WTC11 (cell line): ENCODE data around the gene TVP23A.

Experiments used
- CREB1 ChIP-seq: sonication (generic); formaldehyde crosslinking; IDR thresholded peaks from 2 replicates; pipeline ENCODE4 v1.8.0; 2023; ENCODE audit warnings: mild to moderate bottlenecking, missing genetic modification reagents
- ETV6 ChIP-seq: sonication (generic); formaldehyde crosslinking; IDR thresholded peaks from 2 replicates; pipeline ENCODE4 v1.8.1; 2022; ENCODE audit warnings: mild to moderate bottlenecking, missing genetic modification reagents
- JAZF1 ChIP-seq: fragments of 250-450 bp; sonication (Bioruptor Pico); IDR thresholded peaks from 2 replicates; pipeline ENCODE4 v1.9.0; 2021; ENCODE audit warnings: moderate library complexity, mild to moderate bottlenecking, inconsistent platforms
- JUN ChIP-seq: sonication (generic); formaldehyde crosslinking; IDR thresholded peaks from 2 replicates; pipeline ENCODE4 v1.8.0; 2023; ENCODE audit warnings: mild to moderate bottlenecking, missing genetic modification reagents
- RORB ChIP-seq: fragments of 250-450 bp; sonication (Bioruptor Pico); IDR thresholded peaks from 2 replicates; pipeline ENCODE4 v1.9.0; 2021; ENCODE audit warnings: mild to moderate bottlenecking
- SP1 ChIP-seq: sonication (generic); formaldehyde crosslinking; conservative IDR thresholded peaks from 2 replicates; pipeline ENCODE4 v1.8.1; 2022; ENCODE audit warnings: missing genetic modification reagents
- ZNF416 ChIP-seq: fragments of 250-450 bp; sonication (Bioruptor Pico); IDR thresholded peaks from 2 replicates; pipeline ENCODE4 v1.9.0; 2021; ENCODE audit warnings: mild to moderate bottlenecking, inconsistent platforms
- TF ChIP-seq, protein P1 (sequence below): sonication (generic); formaldehyde crosslinking; IDR thresholded peaks from 2 replicates; pipeline ENCODE4 v1.8.1; 2022; ENCODE audit warnings: low read depth, mild to moderate bottlenecking, moderate library complexity, missing genetic modification reagents, borderline replicate concordance

DNA sequence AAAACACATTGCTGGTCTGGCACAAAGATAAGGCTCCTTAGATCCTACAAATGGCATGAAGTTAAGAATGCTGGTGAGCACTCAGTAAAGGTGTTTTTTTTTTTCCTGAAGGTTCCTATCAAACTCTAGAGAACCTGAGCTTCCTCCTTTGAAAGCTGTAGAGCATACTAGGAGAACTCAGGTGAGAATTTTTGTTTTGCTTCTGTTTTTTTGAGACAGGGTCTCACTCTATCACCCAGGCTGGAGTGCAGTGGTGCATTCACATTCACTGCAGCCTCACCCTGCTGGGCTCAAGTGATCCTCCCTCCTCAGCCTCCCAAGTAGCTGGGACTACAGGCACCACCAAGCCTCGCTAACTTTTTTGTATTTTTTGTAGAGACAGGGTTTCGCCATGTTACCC, 37.4 kb upstream of the TVP23A start:
- TF ChIP-seq ETV6 (CRISPR knock-in tag) (no peak), CREB1 (no peak), JUN (no peak), SP1 (CRISPR knock-in tag) (no peak), ZNF416 (CRISPR knock-in tag) (no peak), RORB (CRISPR knock-in tag) (no peak), JAZF1 (CRISPR knock-in tag) (no peak)
- TF ChIP-seq, protein P1, sequence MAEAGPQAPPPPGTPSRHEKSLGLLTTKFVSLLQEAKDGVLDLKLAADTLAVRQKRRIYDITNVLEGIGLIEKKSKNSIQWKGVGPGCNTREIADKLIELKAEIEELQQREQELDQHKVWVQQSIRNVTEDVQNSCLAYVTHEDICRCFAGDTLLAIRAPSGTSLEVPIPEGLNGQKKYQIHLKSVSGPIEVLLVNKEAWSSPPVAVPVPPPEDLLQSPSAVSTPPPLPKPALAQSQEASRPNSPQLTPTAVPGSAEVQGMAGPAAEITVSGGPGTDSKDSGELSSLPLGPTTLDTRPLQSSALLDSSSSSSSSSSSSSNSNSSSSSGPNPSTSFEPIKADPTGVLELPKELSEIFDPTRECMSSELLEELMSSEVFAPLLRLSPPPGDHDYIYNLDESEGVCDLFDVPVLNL (CRISPR knock-in tag), result no peak
